Neural progenitor cell (in vitro differentiated cells): ENCODE measurements around the gene BLCAP.

ENCODE experiments used
- CTCF ChIP-seq: fragments of 200-600 bp; sonication (generic); IDR thresholded peaks from 2 replicates; pipeline ENCODE4 v1.5.1; 2017; ENCODE audit warnings: antibody characterized with exemption, mild to moderate bottlenecking
- EZH2 ChIP-seq: fragments of 200-600 bp; sonication (generic); IDR thresholded peaks from 2 replicates; pipeline ENCODE4 v1.6.1; 2017; ENCODE audit warnings: antibody characterized with exemption, mild to moderate bottlenecking, moderate library complexity
- EZH2phosphoT487 ChIP-seq: fragments of 200-600 bp; sonication (generic); IDR thresholded peaks from 2 replicates; pipeline ENCODE4 v1.6.1; 2017; ENCODE audit warnings: antibody characterized with exemption

- TF ChIP-seq CTCF: no peak
- no peak for TF ChIP-seq EZH2
- TF ChIP-seq EZH2phosphoT487: no peak
These were observed 55.9 kb downstream of the BLCAP start for GRCh38 chr20:37471741-37472235.
